Left lung (tissue), 10 donors: Measurements from ENCODE around the gene SPRR2G. TPM values are rescaled to one million over a fixed set of nuclear protein-coding genes. Genes with fewer than 3 reads are reported as not detected.
"Not testable (repeated sequence)": the region's sequence is repeated elsewhere in the genome, so short reads cannot be mapped to it uniquely, and the experiment has no call there.

ENCODE experiments used
- ATAC-seq: fragments of 200-7000 bp; cut with Tn5 transposase; one replicate; pipeline ENCODE4 v1.9.1; 2020; ENCODE audit warnings: moderate library complexity
- DNase-seq, 4 donors: peaks; one replicate each; pipeline ENCODE4 v3.0.0-alpha.2; 2013 to 2020
- H3K27ac ChIP-seq, 2 donors: fragments of 200-600 bp; sonication (generic) in 1 of 2; one replicate each; pipeline versions ENCODE4 v1.5.0 to v1.8.0; 2020 to 2021
- H3K27me3 ChIP-seq, 2 donors: fragments of 200-600 bp; sonication (generic) in 1 of 2; one replicate each; pipeline versions ENCODE4 v1.5.0 to v1.8.0; 2020 to 2021
- H3K36me3 ChIP-seq, 2 donors: fragments of 200-600 bp; sonication (generic) in 1 of 2; one replicate each; pipeline versions ENCODE4 v1.5.0 to v1.8.0; 2020 to 2021
- H3K4me1 ChIP-seq, 2 donors: fragments of 200-600 bp; one replicate each; pipeline ENCODE4 v1.8.0; 2021
- H3K4me3 ChIP-seq, 2 donors: fragments of 200-600 bp; sonication (generic) in 1 of 2; one replicate each; pipeline versions ENCODE4 v1.5.0 to v1.8.0; 2020 to 2021; ENCODE audit warnings: mild to moderate bottlenecking in 1 of 2
- H3K9me3 ChIP-seq, 2 donors: fragments of 200-600 bp; sonication (generic) in 1 of 2; one replicate each; pipeline versions ENCODE4 v1.5.0 to v1.8.0; 2020 to 2021
- CTCF ChIP-seq, 2 donors: fragments of 200-600 bp; sonication (generic) in 1 of 2; IDR thresholded peaks; one replicate each; pipeline versions ENCODE4 v1.5.0 to v1.8.0; 2021; ENCODE audit warnings: antibody characterized with exemption in 2 of 2
- intact Hi-C, 2 donors: fragments of 100-400 bp; cut with DNase I; formaldehyde crosslinking; loops; one replicate each; pipeline versions ENCODE4 v1.11.2 to v1.14.2; 2022
- polyA plus RNA-seq, 6 donors: library from polyadenylated mRNA; unstranded; fragments of 120-200 nt; gene quantifications; one replicate each; pipeline ENCODE4 v1.2.1, GENCODE V29; 2013; ENCODE audit not compliant: insufficient read length in 6 of 6
- total RNA-seq, 2 donors: library from RNA; stranded (reverse); fragmentation: NEBNext Ultra II Directional; extraction: Animal tissue kit (Norgen Biotek cat#: 25700); gene quantifications; one replicate each; pipeline ENCODE4 v1.2.1, GENCODE V29; 2021
- donor health status: DM: no; HTN: yes; CAD: no.
- donor health status: DM: no; HTN: no; CAD: no.

The SPRR2G gene
- total and polyA plus RNA-seq, 8 donors: not detected

GRCh38 chr1:153127296-153127695 lies 23.4 kb downstream of the SPRR2G start:
- Histone ChIP-seq H3K4me1 (no peaks in the 10 kb centered on the region), H3K27ac (no peak overlapping the region), H3K4me3 (no peak overlapping the region), H3K9me3 (no peaks in the 10 kb centered on the region), H3K27me3 (no peaks in the 10 kb centered on the region), H3K36me3 (no peaks in the 10 kb centered on the region)
- no peak for DNase-seq
- intact Hi-C loops: no loop called here
- no peak for ATAC-seq
- no peak for TF ChIP-seq CTCF (IDR thresholded peaks at IDR 0.05)

- H3K27ac ChIP-seq: no peak overlapping the region
- ATAC-seq (no peak), DNase-seq (no peak)
- intact Hi-C loops: no loop called here
- TF ChIP-seq CTCF (IDR thresholded peaks at IDR 0.05): no peak
- no peak overlapping the region for H3K4me3 ChIP-seq
- no peaks in the 10 kb centered on the region for H3K27me3 ChIP-seq
- H3K4me1 ChIP-seq: no peaks in the 10 kb centered on the region
- no peaks in the 10 kb centered on the region for H3K36me3 ChIP-seq
- no peaks in the 10 kb centered on the region for H3K9me3 ChIP-seq
These were observed 25.2 kb downstream of the SPRR2G start for GRCh38 chr1:153125536-153125935.

GRCh38 chr1:153123793-153124192 lies 26.9 kb downstream of the SPRR2G start:
- H3K36me3 ChIP-seq, H3K9me3 ChIP-seq, ATAC-seq, H3K4me1 ChIP-seq, H3K4me3 ChIP-seq, DNase-seq, H3K27me3 ChIP-seq, intact Hi-C loops, H3K27ac ChIP-seq: not testable (repeated sequence)

GRCh38 chr1:153122831-153123421 lies 27.8 kb downstream of the SPRR2G start:
- no peaks in the 10 kb centered on the region for H3K27me3 ChIP-seq
- DNase-seq (peak in 1 of 4 donors; percentile 26), ATAC-seq (no peak)
- H3K4me3 ChIP-seq: no peak overlapping the region
- H3K9me3 ChIP-seq: no peaks in the 10 kb centered on the region
- no peak for TF ChIP-seq CTCF (IDR thresholded peaks at IDR 0.05)
- no peak overlapping the region for H3K27ac ChIP-seq
- no peaks in the 10 kb centered on the region for H3K4me1 ChIP-seq
- intact Hi-C loops: no loop called here
- no peaks in the 10 kb centered on the region for H3K36me3 ChIP-seq

GRCh38 chr1:153120945-153121344 lies 29.7 kb downstream of the SPRR2G start:
- Histone ChIP-seq H3K27ac (no peak overlapping the region), H3K36me3 (no peaks in the 10 kb centered on the region), H3K9me3 (no peaks in the 10 kb centered on the region), H3K27me3 (no peaks in the 10 kb centered on the region), H3K4me3 (no peak overlapping the region), H3K4me1 (no peaks in the 10 kb centered on the region)
- DNase-seq (no peak), ATAC-seq (no peak)
- intact Hi-C loops: no loop called here
- TF ChIP-seq CTCF (IDR thresholded peaks at IDR 0.05): no peak

GRCh38 chr1:153119491-153119971 lies 31.2 kb downstream of the SPRR2G start:
- no peaks in the 10 kb centered on the region for H3K36me3 ChIP-seq
- no peak for ATAC-seq
- H3K27me3 ChIP-seq: no peaks in the 10 kb centered on the region
- intact Hi-C loops: no loop called here
- no peak overlapping the region for H3K27ac ChIP-seq
- H3K4me3 ChIP-seq: no peak overlapping the region
- no peaks in the 10 kb centered on the region for H3K9me3 ChIP-seq
- no peak for TF ChIP-seq CTCF (IDR thresholded peaks at IDR 0.05)
- no peaks in the 10 kb centered on the region for H3K4me1 ChIP-seq
- no peak for DNase-seq

- intact Hi-C loops: not testable (repeated sequence)
These were observed 35.4 kb downstream of the SPRR2G start for GRCh38 chr1:153115264-153115663.

More at GRCh38 chr1:153115264-153115663, 35.4 kb downstream of the SPRR2G start:
- ATAC-seq, H3K4me3 ChIP-seq, H3K27ac ChIP-seq, H3K36me3 ChIP-seq, DNase-seq, H3K27me3 ChIP-seq, H3K4me1 ChIP-seq, H3K9me3 ChIP-seq: not testable (repeated sequence)
